Naive thymus-derived CD8-positive, alpha-beta T cell (primary cell): Measurements from ENCODE around the gene MLLT1. TPM values are rescaled to one million over a fixed set of nuclear protein-coding genes. Genes with fewer than 3 reads are reported as not detected.
A peak's percentile ranks its signal among the peaks of the same experiment; 100 is the strongest.

ENCODE experiments used
- ATAC-seq, 2 donors: fragments of 150-1000 bp; cut with Tn5 transposase in 1 of 2; sonication (Bioruptor Pico), chemical (Tn5 transposase) in 1 of 2; 1 replicate in 1 of 2; 2 replicates in 1 of 2; pipeline ENCODE4 v1.10.0; 2021; ENCODE audit warnings: mild to moderate bottlenecking in 2 of 2, moderate library complexity in 2 of 2
- POLR2A ChIA-PET: fragments of 350-600 bp; sonication (Branson Sonifier 250); formaldehyde crosslinking; loops from one replicate; lab custom pipeline; 2021; ENCODE audit warnings: antibody characterized with exemption; lab: Charles Lee
- DNase-seq, 10 donors: peaks; one replicate each; pipeline versions ENCODE4 v3.0.0 to v3.0.0-alpha.2; 2020 to 2022
- H3K27ac Mint-ChIP-seq, 10 donors: one replicate each; pipeline ENCODE4 v1.8.0; 2020 to 2022; ENCODE audit warnings: mild to moderate bottlenecking in 10 of 10, mixed read lengths in 10 of 10, moderate library complexity in 4 of 10, inconsistent platforms in 1 of 10
- H3K27me3 Mint-ChIP-seq, 5 donors: one replicate each; pipeline ENCODE4 v1.8.0; 2021 to 2022; ENCODE audit warnings: mixed read lengths in 5 of 5
- H3K36me3 Mint-ChIP-seq, 3 donors: one replicate each; pipeline ENCODE4 v1.8.0; 2020 to 2022; ENCODE audit warnings: mixed read lengths in 3 of 3, mild to moderate bottlenecking in 2 of 3, inconsistent platforms in 1 of 3
- H3K4me1 Mint-ChIP-seq, 4 donors: one replicate each; pipeline ENCODE4 v1.8.0; 2021 to 2022; ENCODE audit warnings: mixed read lengths in 4 of 4
- H3K4me3 Mint-ChIP-seq, 10 donors: one replicate each; pipeline ENCODE4 v1.8.0; 2020 to 2022; ENCODE audit warnings: mild to moderate bottlenecking in 10 of 10, mixed read lengths in 10 of 10, moderate library complexity in 6 of 10, inconsistent platforms in 1 of 10
- H3K9me3 Mint-ChIP-seq, 9 donors: one replicate each; pipeline ENCODE4 v1.8.0; 2020 to 2022; ENCODE audit warnings: mixed read lengths in 9 of 9, mild to moderate bottlenecking in 3 of 9, inconsistent platforms in 1 of 9, moderate library complexity in 1 of 9
- polyA plus RNA-seq, 3 donors: library from polyadenylated mRNA; unstranded; fragments of 300-500 nt; fragmentation: Illumina TruSeq; gene quantifications; one replicate each; pipeline ENCODE4 v1.2.3, GENCODE V29; 2021
- total RNA-seq, 8 experiments: library from RNA in 2 of 8; stranded (reverse) in 2 of 8; gene quantifications; one replicate each; pipeline ENCODE4 v1.2.3 and lab custom pipeline; 2021 to 2026

The MLLT1 gene
- total and polyA plus RNA-seq, 5 experiments from 2014 or later = 0.68 to 41.7 (median 2.7) TPM

DNA sequence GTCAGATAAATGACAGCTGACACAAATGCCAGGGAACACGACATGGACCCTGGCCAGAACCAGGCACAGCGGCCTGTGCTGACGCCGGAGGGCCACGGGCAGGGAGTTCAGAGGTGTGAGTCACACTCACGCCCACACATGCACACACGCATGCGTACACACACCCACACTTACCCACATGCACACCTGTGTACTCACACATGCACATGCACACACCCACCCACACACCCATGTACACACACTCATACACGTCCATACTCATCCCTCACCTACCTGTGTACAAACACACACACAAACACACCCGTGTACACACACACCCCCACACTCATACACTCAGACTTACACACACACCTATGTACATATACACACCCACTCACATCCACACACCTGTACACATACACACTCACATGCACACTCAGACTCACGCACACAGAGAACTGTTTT lies 40.4 kb downstream of the MLLT1 start:
- peak overlapping the region in 1 of 10 donors; percentile 16 for H3K4me3 Mint-ChIP-seq
- DNase-seq (peak in 1 of 10 donors; percentile 54), ATAC-seq (no peak)
- H3K9me3 Mint-ChIP-seq = no peaks in the 10 kb centered on the region
- no peaks in the 10 kb centered on the region for H3K27me3 Mint-ChIP-seq
- POLR2A ChIA-PET = no interaction called here
- peaks cover 35 to 65% (median 61%) of the 10 kb centered on the region in 4 donors for H3K4me1 Mint-ChIP-seq
- H3K27ac Mint-ChIP-seq = peak overlapping the region in 8 of 10 donors; percentile 2 to 61 (median 32)
- peaks cover 0 to 4% (median 0%) of the 10 kb centered on the region in 3 donors for H3K36me3 Mint-ChIP-seq

DNA sequence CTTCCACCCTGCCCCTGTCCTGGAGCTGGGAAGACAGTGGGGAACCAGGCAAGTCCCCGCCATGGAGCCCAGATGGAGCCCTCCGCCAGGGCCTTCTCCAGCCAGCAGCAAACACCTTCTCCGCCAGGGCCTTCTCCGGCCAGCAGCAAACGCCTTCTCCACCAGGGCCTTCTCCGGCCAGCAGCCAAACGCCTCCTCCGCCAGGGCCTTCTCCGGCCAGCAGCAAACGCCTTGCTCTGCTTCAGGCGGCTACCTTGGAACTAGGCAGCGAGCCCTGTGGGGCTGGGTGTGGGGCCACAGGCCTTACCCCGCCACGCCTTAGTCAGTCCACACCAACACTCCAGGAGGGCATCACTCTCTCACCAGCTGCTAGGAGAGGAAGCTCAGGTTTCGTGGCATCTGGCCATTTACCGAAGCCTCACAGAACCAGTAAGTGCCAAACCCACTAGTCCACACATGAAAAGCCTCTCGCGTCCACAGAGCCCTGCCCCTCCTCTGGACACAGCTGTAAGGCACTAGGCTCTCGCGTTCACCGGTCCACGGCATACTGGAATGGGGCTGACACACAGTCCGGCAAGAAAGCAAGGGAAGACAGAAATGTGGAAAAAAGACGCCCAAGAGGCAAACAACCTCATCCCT lies 41.0 kb downstream of the MLLT1 start:
- peak in 1 of 10 donors; percentile 24 for DNase-seq
- H3K27ac Mint-ChIP-seq = peak overlapping the region in 3 of 10 donors; percentile 38 to 77 (median 42)
- no peak for ATAC-seq

DNA sequence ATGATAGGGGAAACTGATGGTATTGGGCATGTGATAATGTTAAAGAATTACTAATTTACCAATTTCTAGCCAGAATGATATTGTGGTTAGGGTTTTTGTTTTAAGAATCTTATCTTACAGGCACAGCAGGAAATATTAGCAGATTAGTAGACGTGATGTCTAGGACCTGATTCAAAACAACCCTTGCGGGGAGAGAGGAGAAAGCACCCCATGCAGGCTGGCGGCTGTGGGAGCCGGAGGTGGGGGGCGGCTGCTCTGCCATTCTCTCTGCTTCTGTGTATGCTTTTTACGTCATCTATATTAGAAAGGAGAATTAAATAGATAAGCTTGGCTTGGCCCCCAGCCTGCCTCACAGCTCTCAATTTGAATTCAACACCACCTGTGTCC lies 41.5 kb downstream of the MLLT1 start:
- Mint-ChIP-seq H3K4me1 (peaks cover 34 to 63% (median 56%) of the 10 kb centered on the region in 4 donors), H3K4me3 (peak overlapping the region in 2 of 10 donors; percentile 5 to 38), H3K27me3 (no peaks in the 10 kb centered on the region), H3K36me3 (peaks cover 0 to 4% (median 0%) of the 10 kb centered on the region in 3 donors), H3K27ac (peak overlapping the region in 7 of 10 donors; percentile 6 to 78 (median 42)), H3K9me3 (no peaks in the 10 kb centered on the region)
- DNase-seq (peak in 1 of 10 donors; percentile 38), ATAC-seq (peak in 1 of 2 donors; percentile 42)
- POLR2A ChIA-PET = interaction anchor here (0.6 to 0.7 kb wide), 2 partner anchors 15 to 49 kb away, joined by 4 to 6 read pairs; no protein-coding TSS in a partner anchor

More for the DNA sequence above, 41.0 kb downstream of the MLLT1 start:
- POLR2A ChIA-PET = interaction anchor here (0.6 kb wide), 1 partner anchor 14 kb away, joined by 6 read pairs; no protein-coding TSS in a partner anchor
- Mint-ChIP-seq H3K9me3 (no peaks in the 10 kb centered on the region), H3K4me1 (peaks cover 32 to 64% (median 59%) of the 10 kb centered on the region in 4 donors), H3K4me3 (no peak overlapping the region), H3K27me3 (no peaks in the 10 kb centered on the region), H3K36me3 (peaks cover 0 to 4% (median 0%) of the 10 kb centered on the region in 3 donors)

DNA sequence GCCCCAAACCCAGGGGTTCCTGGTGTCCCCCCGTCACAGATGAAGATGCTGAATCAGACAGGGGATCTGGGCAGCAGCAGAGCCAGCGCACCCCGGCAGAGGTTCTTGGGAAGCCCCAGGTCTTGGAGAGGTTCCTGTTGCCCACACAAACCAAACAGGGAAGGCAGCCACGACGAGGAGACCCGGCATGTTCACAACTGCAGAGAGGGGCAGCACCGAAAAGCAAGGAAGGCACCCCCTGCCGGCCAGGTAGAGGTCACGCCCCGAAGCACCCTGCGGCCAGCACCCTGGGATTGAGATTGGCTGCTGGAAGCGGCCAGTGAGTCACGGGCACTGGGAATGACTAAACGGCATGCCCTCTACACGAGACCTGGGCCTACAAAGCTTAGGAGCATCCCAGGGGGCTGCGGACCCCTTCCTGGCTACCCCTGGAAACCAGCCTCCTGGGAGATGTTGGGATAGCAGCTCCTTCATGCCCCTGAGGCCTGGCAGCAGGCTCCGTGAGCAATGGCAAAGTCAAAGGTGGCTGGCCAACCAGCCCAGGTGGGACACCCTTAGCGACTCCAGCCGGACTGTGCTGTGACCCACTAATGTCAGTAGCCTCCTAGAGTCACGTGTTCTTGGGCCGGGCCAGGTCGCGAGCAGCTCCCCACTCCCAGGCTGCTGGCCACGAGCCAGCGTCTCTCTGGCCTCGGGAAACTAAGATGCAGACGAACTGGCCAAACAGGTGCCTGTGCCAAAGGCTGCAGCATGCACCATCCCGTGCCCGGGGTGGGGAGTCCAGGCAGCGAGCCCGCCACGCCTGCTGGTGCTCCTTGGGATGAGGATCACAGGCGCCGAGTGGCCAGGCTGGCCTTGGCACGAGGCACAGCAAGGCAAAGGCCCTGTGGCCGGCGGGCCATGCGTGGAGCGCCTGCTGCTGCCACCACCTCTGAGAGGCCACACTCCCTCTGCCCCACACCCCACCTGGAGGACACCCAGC lies 43.2 kb downstream of the MLLT1 start:
- no peak overlapping the region for H3K4me3 Mint-ChIP-seq
- peaks cover 0 to 4% (median 0%) of the 10 kb centered on the region in 3 donors for H3K36me3 Mint-ChIP-seq
- POLR2A ChIA-PET = interaction anchor here (0.7 kb wide), 1 partner anchor 894 kb away, joined by 5 read pairs; no protein-coding TSS in a partner anchor
- no peaks in the 10 kb centered on the region for H3K27me3 Mint-ChIP-seq
- DNase-seq = peak in 1 of 10 donors; percentile 54
- no peaks in the 10 kb centered on the region for H3K9me3 Mint-ChIP-seq
- peaks cover 35 to 60% (median 55%) of the 10 kb centered on the region in 4 donors for H3K4me1 Mint-ChIP-seq
- peak overlapping the region in 3 of 10 donors; percentile 5 to 78 (median 55) for H3K27ac Mint-ChIP-seq
- ATAC-seq = no peak

DNA sequence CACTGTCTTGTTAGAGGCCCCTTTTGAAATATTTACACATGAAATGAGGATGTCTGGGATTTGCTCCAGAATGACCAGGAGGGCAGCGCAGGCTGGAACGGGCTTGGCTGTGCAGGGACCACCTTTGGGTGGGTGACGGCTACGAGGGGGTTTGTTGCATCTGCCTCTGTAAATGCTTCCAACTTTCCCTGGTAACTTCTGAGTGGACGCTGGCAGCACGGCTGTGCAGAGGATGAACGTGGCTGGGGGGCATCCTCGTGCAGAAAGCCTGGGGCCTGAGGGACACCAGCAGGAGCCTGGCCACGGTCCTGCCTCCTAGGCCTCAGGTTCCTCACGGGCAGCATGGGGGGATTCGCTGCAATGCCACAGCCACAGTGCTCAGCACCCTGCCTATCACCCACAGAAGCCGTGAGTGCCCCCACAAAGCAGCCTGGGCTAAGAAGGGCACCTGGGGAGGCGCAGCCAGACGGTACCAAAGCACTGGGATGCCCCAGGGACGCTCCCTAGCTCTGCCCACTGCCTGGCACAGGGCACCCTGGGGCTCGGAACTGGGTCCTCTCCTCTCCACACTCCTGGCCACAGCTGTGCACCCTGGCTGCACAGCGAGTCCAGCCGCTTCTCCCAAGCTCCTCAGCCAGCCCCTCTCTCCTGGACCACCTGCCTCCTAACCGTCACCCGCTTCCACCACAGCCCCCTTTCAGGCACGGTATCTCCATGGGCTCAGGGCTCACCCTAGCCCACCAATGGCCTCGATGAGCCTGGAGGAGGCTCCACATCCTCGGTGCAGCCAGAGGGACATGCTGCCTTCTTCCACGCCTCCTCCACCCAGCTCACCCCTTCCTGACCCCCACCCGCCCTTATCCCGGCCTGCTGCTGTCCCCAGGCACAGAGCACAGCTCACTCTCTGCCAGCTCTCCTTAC lies 44.5 kb downstream of the MLLT1 start:
- Mint-ChIP-seq H3K9me3 (no peaks in the 10 kb centered on the region), H3K4me3 (peak overlapping the region in 1 of 10 donors; percentile 20), H3K36me3 (peaks cover 0 to 9% (median 0%) of the 10 kb centered on the region in 3 donors), H3K27ac (peak overlapping the region in 6 of 10 donors; percentile 28 to 87 (median 74)), H3K4me1 (peaks cover 35 to 66% (median 57%) of the 10 kb centered on the region in 4 donors), H3K27me3 (no peaks in the 10 kb centered on the region)
- DNase-seq = peak in 1 of 10 donors; percentile 57
- ATAC-seq = no peak
- POLR2A ChIA-PET = interaction anchor here (0.6 kb wide), 1 partner anchor 18 kb away, joined by 3 read pairs; no protein-coding TSS in a partner anchor

DNA sequence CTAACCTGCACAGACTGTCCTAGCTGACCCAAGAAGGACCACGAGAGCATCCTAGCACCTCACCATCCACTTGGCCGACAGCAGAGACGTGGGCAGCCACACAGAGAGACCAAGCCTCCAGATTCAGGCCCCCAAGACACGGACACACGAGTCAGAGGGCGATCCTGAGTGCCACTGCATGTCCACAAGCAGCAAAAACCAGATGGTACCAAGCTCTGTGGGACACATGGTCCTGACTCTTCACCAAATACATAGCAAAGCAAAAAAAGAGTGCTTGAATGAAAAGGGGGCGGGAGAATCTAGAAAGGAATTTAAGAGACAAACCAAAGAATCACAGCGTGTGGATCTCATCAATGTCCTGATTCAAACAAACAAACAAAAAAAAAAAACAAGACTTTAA lies 45.2 kb downstream of the MLLT1 start:
- no peaks in the 10 kb centered on the region for H3K27me3 Mint-ChIP-seq
- H3K4me3 Mint-ChIP-seq = no peak overlapping the region
- peaks cover 0 to 12% (median 0%) of the 10 kb centered on the region in 3 donors for H3K36me3 Mint-ChIP-seq
- H3K27ac Mint-ChIP-seq = peak overlapping the region in 3 of 10 donors; percentile 29 to 71 (median 66)
- POLR2A ChIA-PET = no interaction called here
- H3K9me3 Mint-ChIP-seq = no peaks in the 10 kb centered on the region
- ATAC-seq (no peak), DNase-seq (no peak)
- H3K4me1 Mint-ChIP-seq = peaks cover 36 to 67% (median 56%) of the 10 kb centered on the region in 4 donors

DNA sequence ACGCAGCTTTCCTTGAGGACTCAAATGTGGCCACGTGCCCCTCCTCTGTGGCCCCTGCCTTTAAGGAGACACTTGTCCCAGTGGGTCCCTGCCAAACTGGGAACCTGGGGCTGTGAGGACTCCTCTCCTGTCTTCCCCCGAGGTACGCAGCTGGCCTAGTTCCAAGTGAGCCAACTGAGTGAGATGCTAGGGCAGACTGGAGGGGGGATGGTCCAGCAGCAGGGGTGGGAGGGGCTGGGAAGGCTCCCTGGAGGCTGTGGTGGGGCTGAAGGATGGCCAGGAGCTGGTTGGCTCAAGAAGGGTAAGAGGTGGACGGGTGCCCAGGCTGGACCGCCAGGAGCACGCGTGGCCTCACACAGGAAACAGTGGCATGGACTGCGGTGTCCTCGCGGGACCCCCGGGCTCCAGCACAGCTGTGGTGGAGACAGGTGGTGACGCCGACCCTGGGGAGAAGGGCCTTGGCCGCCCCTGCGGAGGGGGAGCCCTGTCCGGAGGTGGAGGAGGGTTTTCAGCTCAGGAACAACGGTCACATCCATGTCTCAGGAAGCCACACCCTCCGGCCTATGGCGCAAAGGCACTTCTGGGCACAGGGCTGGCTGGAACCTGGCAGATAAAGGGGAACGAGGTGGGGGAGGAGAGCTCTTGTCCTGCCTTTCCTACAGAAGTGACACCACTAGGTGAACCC lies 45.8 kb downstream of the MLLT1 start:
- Mint-ChIP-seq H3K27me3 (no peaks in the 10 kb centered on the region), H3K9me3 (no peaks in the 10 kb centered on the region), H3K27ac (peak overlapping the region in 5 of 10 donors; percentile 29 to 76 (median 66)), H3K4me3 (no peak overlapping the region), H3K36me3 (peaks cover 0 to 14% (median 0%) of the 10 kb centered on the region in 3 donors), H3K4me1 (peaks cover 34 to 67% (median 53%) of the 10 kb centered on the region in 4 donors)
- ATAC-seq (no peak), DNase-seq (peak in 1 of 10 donors; percentile 54)
- POLR2A ChIA-PET = no interaction called here

DNA sequence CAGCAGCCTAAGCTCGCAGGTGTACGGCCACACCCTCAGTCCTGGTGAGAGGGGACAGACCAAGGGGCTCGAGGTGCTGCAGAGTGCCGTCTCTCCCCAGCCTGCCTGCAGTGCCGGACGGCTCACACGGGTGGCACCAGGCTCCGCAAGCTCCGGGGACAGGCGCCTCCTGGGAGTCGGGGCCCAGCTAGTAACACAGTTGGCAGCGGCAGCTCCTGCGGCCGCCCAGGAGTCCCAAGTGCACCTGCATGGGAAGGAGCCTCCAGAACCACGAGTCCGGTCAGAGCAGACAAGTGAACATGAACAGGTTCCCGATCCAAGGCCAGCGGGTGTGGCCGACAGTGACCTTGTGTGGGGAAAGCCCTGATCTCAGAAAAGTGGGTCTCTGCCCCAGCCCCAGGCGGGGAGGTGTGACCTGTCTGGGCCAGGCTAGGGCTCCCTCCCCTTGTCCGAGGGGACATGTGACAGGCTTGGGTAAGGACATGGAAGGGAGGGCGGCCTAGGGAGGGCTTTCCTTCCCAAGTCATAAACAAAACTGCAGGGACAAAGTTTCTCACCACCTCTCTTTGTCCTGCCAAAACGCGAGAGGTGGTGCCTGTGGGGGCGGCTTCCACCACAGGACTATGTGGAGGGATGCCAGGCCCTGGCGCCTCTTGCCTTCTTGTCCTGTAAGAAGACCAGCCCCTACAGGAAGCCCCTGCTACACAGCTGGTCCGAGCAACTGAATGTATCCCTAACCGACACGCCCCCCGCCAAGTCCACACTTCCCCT lies 46.5 kb downstream of the MLLT1 start:
- peaks cover 30 to 60% (median 46%) of the 10 kb centered on the region in 4 donors for H3K4me1 Mint-ChIP-seq
- POLR2A ChIA-PET = no interaction called here
- no peak for DNase-seq
- no peaks in the 10 kb centered on the region for H3K27me3 Mint-ChIP-seq
- H3K27ac Mint-ChIP-seq = peak overlapping the region in 2 of 10 donors; percentile 64 to 76
- H3K9me3 Mint-ChIP-seq = no peaks in the 10 kb centered on the region
- ATAC-seq = no peak
- H3K4me3 Mint-ChIP-seq = no peak overlapping the region
- peaks cover 0 to 14% (median 0%) of the 10 kb centered on the region in 3 donors for H3K36me3 Mint-ChIP-seq

DNA sequence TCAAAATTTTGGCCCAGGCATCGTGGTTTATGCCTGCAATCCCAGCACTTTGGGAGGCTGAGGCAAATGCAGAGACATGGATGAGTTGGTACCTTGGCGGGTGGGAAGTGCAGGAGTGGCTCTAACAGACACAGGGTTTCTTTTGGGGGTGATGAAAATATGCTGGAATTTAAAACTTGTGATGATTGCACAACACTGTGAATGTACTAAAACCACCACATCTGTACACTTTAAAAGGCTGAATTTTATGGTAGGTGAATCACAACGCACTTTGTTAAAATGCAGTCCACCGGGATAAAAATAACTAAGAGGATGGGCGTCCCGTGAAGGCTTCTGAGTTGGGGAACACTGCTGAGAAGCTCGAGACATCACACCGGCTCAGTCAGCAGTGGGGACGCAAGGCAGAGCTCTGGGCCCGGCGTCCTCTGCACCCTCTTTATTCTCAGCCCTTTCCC lies 47.1 kb downstream of the MLLT1 start:
- Mint-ChIP-seq H3K9me3 (no peaks in the 10 kb centered on the region), H3K4me1 (peaks cover 28 to 55% (median 41%) of the 10 kb centered on the region in 4 donors), H3K36me3 (peaks cover 0 to 11% (median 0%) of the 10 kb centered on the region in 3 donors), H3K4me3 (no peak overlapping the region), H3K27ac (peak overlapping the region in 4 of 10 donors; percentile 22 to 61 (median 40)), H3K27me3 (no peaks in the 10 kb centered on the region)
- ATAC-seq (no peak), DNase-seq (no peak)
- POLR2A ChIA-PET = no interaction called here

DNA sequence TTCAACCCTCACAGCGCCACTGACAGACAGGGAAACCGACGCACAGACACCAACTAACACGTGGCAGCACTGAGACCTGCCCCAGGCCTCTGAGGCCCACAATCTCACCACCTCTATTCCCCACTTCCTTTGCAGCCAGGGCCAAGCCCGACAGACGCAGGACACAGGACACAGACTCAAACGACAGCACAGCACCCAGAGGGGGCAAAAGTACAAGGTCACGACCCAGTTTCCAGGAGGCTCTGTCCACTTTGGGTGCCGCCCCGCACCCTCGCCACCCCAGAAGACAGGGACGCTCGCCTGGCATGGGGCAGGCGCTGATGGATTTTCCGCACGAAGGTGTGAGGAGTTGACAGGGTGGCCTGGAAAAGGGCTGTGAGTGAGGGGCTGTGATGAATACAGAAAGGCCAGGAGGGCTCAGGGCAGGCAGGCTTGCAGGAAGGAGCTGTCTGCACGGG lies 48.8 kb downstream of the MLLT1 start:
- ATAC-seq = no peak
- peak in 1 of 10 donors; percentile 31 for DNase-seq
- no peaks in the 10 kb centered on the region for H3K27me3 Mint-ChIP-seq
- H3K4me3 Mint-ChIP-seq = no peak overlapping the region
- peak overlapping the region in 3 of 10 donors; percentile 63 to 66 (median 66) for H3K27ac Mint-ChIP-seq
- peaks cover 31 to 53% (median 39%) of the 10 kb centered on the region in 4 donors for H3K4me1 Mint-ChIP-seq
- POLR2A ChIA-PET = no interaction called here
- no peaks in the 10 kb centered on the region for H3K9me3 Mint-ChIP-seq
- peaks cover 0 to 25% (median 0%) of the 10 kb centered on the region in 3 donors for H3K36me3 Mint-ChIP-seq
